ENCODE results near the gene ADAP1. TPM values are rescaled to one million over a fixed set of nuclear protein-coding genes. Genes with fewer than 3 reads are reported as not detected.

ADAP1 gene
- total RNA-seq, 2 donors from 2014 or later, result 2.3 to 23.7 TPM

GRCh38 chr7:921581-922333 lies 32.7 kb downstream of the ADAP1 start:
- H3K27me3 Mint-ChIP-seq, result no peaks in the 10 kb centered on the region
- H3K4me3 Mint-ChIP-seq, result peak overlapping the region; percentile 83
- ATAC-seq (replicated peaks), result no peak
- peaks cover 11% of the 10 kb centered on the region for H3K4me1 Mint-ChIP-seq
- peaks cover 5% of the 10 kb centered on the region for H3K36me3 Mint-ChIP-seq (ENCODE audit: low read depth)
- H3K27ac Mint-ChIP-seq, result peak overlapping the region; percentile 91
- H3K9me3 Mint-ChIP-seq, result no peaks in the 10 kb centered on the region

GRCh38 chr7:921071-921461 lies 33.4 kb downstream of the ADAP1 start:
- Mint-ChIP-seq H3K36me3 (ENCODE audit: low read depth) (peaks cover 5% of the 10 kb centered on the region), H3K4me3 (peak overlapping the region; percentile 83), H3K27me3 (no peaks in the 10 kb centered on the region), H3K27ac (peak overlapping the region; percentile 46), H3K4me1 (peaks cover 11% of the 10 kb centered on the region), H3K9me3 (no peaks in the 10 kb centered on the region)
- ATAC-seq (replicated peaks), result no peak

- peak overlapping the region; percentile 83 for H3K4me3 Mint-ChIP-seq
- peak; percentile 18 for ATAC-seq (replicated peaks)
- H3K4me1 Mint-ChIP-seq, result peaks cover 11% of the 10 kb centered on the region
- no peaks in the 10 kb centered on the region for H3K27me3 Mint-ChIP-seq
- H3K36me3 Mint-ChIP-seq (ENCODE audit: low read depth), result peaks cover 5% of the 10 kb centered on the region
- no peaks in the 10 kb centered on the region for H3K9me3 Mint-ChIP-seq
- peak overlapping the region; percentile 46 for H3K27ac Mint-ChIP-seq
Measured at GRCh38 chr7:920351-921070, 34.0 kb downstream of the ADAP1 start.

- H3K4me3 Mint-ChIP-seq, result no peak overlapping the region
- peaks cover 5% of the 10 kb centered on the region for H3K36me3 Mint-ChIP-seq (ENCODE audit: low read depth)
- no peaks in the 10 kb centered on the region for H3K27me3 Mint-ChIP-seq
- no peaks in the 10 kb centered on the region for H3K9me3 Mint-ChIP-seq
- peaks cover 11% of the 10 kb centered on the region for H3K4me1 Mint-ChIP-seq
- H3K27ac Mint-ChIP-seq, result no peak overlapping the region
- no peak for ATAC-seq (replicated peaks)
Measured at GRCh38 chr7:919924-920341, 34.5 kb downstream of the ADAP1 start.

- peaks cover 6% of the 10 kb centered on the region for H3K4me1 Mint-ChIP-seq
- no peaks in the 10 kb centered on the region for H3K27me3 Mint-ChIP-seq
- H3K4me3 Mint-ChIP-seq, result no peak overlapping the region
- H3K36me3 Mint-ChIP-seq (ENCODE audit: low read depth), result peaks cover 5% of the 10 kb centered on the region
- no peaks in the 10 kb centered on the region for H3K9me3 Mint-ChIP-seq
- H3K27ac Mint-ChIP-seq, result no peak overlapping the region
- ATAC-seq (replicated peaks), result no peak
Measured at GRCh38 chr7:919114-919442, 35.4 kb downstream of the ADAP1 start.

- peaks cover 6% of the 10 kb centered on the region for H3K4me1 Mint-ChIP-seq
- H3K36me3 Mint-ChIP-seq (ENCODE audit: low read depth), result peaks cover 5% of the 10 kb centered on the region
- no peak for ATAC-seq (replicated peaks)
- H3K4me3 Mint-ChIP-seq, result no peak overlapping the region
- no peaks in the 10 kb centered on the region for H3K9me3 Mint-ChIP-seq
- H3K27me3 Mint-ChIP-seq, result no peaks in the 10 kb centered on the region
- no peak overlapping the region for H3K27ac Mint-ChIP-seq
Measured at GRCh38 chr7:918441-919113, 35.9 kb downstream of the ADAP1 start.

- peaks cover 6% of the 10 kb centered on the region for H3K4me1 Mint-ChIP-seq
- H3K9me3 Mint-ChIP-seq, result no peaks in the 10 kb centered on the region
- no peaks in the 10 kb centered on the region for H3K27me3 Mint-ChIP-seq
- H3K4me3 Mint-ChIP-seq, result no peak overlapping the region
- no peak overlapping the region for H3K27ac Mint-ChIP-seq
- no peak for ATAC-seq (replicated peaks)
- H3K36me3 Mint-ChIP-seq (ENCODE audit: low read depth), result peaks cover 2% of the 10 kb centered on the region
Measured at GRCh38 chr7:918118-918425, 36.4 kb downstream of the ADAP1 start.

- Mint-ChIP-seq H3K27me3 (no peaks in the 10 kb centered on the region), H3K36me3 (ENCODE audit: low read depth) (no peaks in the 10 kb centered on the region), H3K27ac (no peak overlapping the region), H3K9me3 (no peaks in the 10 kb centered on the region), H3K4me3 (no peak overlapping the region), H3K4me1 (peaks cover 6% of the 10 kb centered on the region)
- ATAC-seq (replicated peaks), result no peak
Measured at GRCh38 chr7:917255-918117, 37.0 kb downstream of the ADAP1 start.

GRCh38 chr7:916291-916941 lies 38.1 kb downstream of the ADAP1 start:
- H3K36me3 Mint-ChIP-seq (ENCODE audit: low read depth), result no peaks in the 10 kb centered on the region
- no peaks in the 10 kb centered on the region for H3K27me3 Mint-ChIP-seq
- no peaks in the 10 kb centered on the region for H3K9me3 Mint-ChIP-seq

GRCh38 chr7:915291-916218 lies 38.9 kb downstream of the ADAP1 start:
- Mint-ChIP-seq H3K27me3 (no peaks in the 10 kb centered on the region), H3K9me3 (no peaks in the 10 kb centered on the region), H3K4me1 (peaks cover 6% of the 10 kb centered on the region), H3K27ac (no peak overlapping the region), H3K4me3 (no peak overlapping the region), H3K36me3 (ENCODE audit: low read depth) (no peaks in the 10 kb centered on the region)
- ATAC-seq (replicated peaks), result no peak

More at GRCh38 chr7:916291-916941, 38.1 kb downstream of the ADAP1 start:
- no peak for ATAC-seq (replicated peaks)
- Mint-ChIP-seq H3K27ac (no peak overlapping the region), H3K4me1 (peaks cover 6% of the 10 kb centered on the region), H3K4me3 (no peak overlapping the region)

- no peaks in the 10 kb centered on the region for H3K9me3 Mint-ChIP-seq
- no peak overlapping the region for H3K27ac Mint-ChIP-seq
- H3K4me1 Mint-ChIP-seq, result peaks cover 5% of the 10 kb centered on the region
- H3K36me3 Mint-ChIP-seq (ENCODE audit: low read depth), result no peaks in the 10 kb centered on the region
- no peak overlapping the region for H3K4me3 Mint-ChIP-seq
- no peaks in the 10 kb centered on the region for H3K27me3 Mint-ChIP-seq
- ATAC-seq (replicated peaks), result no peak
Measured at GRCh38 chr7:914521-915194, 39.8 kb downstream of the ADAP1 start.

- Mint-ChIP-seq H3K36me3 (ENCODE audit: low read depth) (no peaks in the 10 kb centered on the region), H3K27me3 (no peaks in the 10 kb centered on the region), H3K27ac (no peak overlapping the region), H3K9me3 (no peaks in the 10 kb centered on the region), H3K4me1 (no peaks in the 10 kb centered on the region), H3K4me3 (no peak overlapping the region)
- no peak for ATAC-seq (replicated peaks)
Measured at GRCh38 chr7:913736-914520, 40.6 kb downstream of the ADAP1 start.

Data from activated T-helper 17 cell treated with anti-CD3 and anti-CD28 coated beads, Interleukin-2, amount 50 U/mL, for 72 hours (primary cell).